Transverse colon (tissue), 4 donors: ENCODE results near the gene CDH13. TPM values are rescaled to one million over a fixed set of nuclear protein-coding genes. Genes with fewer than 3 reads are reported as not detected.

Experiments
- DNase-seq: peaks from one replicate; pipeline ENCODE4 v3.0.0-alpha.2; 2019
- H3K27ac ChIP-seq, 4 donors: fragments of 200-600 bp; sonication (generic); 2 replicates each; pipeline ENCODE4 v1.5.1; 2016 to 2018; ENCODE audit warnings: inconsistent platforms in 4 of 4
- H3K27me3 ChIP-seq: fragments of 200-600 bp; sonication (generic); 2 replicates; pipeline ENCODE4 v1.5.1; 2017; ENCODE audit warnings: inconsistent platforms
- H3K36me3 ChIP-seq, 4 donors: fragments of 200-600 bp; sonication (generic); 2 replicates each; pipeline ENCODE4 v1.5.1; 2017 to 2019; ENCODE audit warnings: inconsistent platforms in 4 of 4
- H3K4me1 ChIP-seq, 4 donors: fragments of 200-600 bp; sonication (generic); 2 replicates each; pipeline ENCODE4 v1.5.1; 2017 to 2020; ENCODE audit warnings: inconsistent platforms in 4 of 4
- H3K4me3 ChIP-seq, 4 donors: fragments of 200-600 bp; sonication (generic); 1 replicate in 1 of 4; 2 replicates in 3 of 4; pipeline versions ENCODE4 v1.5.1 to v1.6.1; 2017 to 2019; ENCODE audit warnings: inconsistent platforms in 4 of 4
- H3K9me3 ChIP-seq, 2 donors: fragments of 200-600 bp; sonication (generic); 2 replicates each; pipeline ENCODE4 v1.5.1; 2017 to 2019; ENCODE audit warnings: inconsistent platforms in 2 of 2
- EP300 ChIP-seq: sonication (generic); formaldehyde crosslinking; IDR thresholded peaks from one replicate; pipeline ENCODE4 v1.6.1; 2017; ENCODE audit warnings: antibody characterized with exemption, low read depth
- POLR2A ChIP-seq: fragments of 450-650 bp; IDR thresholded peaks from one replicate; pipeline ENCODE4 v1.6.1; 2016; ENCODE audit warnings: antibody characterized with exemption, mild to moderate bottlenecking, moderate library complexity
- POLR2AphosphoS5 ChIP-seq, 3 donors: sonication (generic); formaldehyde crosslinking; IDR thresholded peaks; one replicate each; pipeline ENCODE4 v1.6.1; 2016; ENCODE audit warnings: antibody characterized with exemption in 3 of 3
- WGBS, 2 donors: methylation state at CpG; one replicate each; pipeline ENCODE4 v1.1.5; 2018; ENCODE audit warnings: low coverage in 1 of 2; 5-methylcytosine and 5-hydroxymethylcytosine counted together
- in situ Hi-C, 4 donors: fragments of 200-750 bp; cut with MboI; loops; one replicate each; pipeline versions ENCODE4 v1.15.0 to v1.15.1; 2017; ENCODE audit warnings: low sequenced_read_pairs in 3 of 4, low pct_ligation_motif_present in 1 of 4, low pct_unique_long_range_greater_than_20kb in 1 of 4
- intact Hi-C: fragments of 100-400 bp; cut with DNase I; formaldehyde crosslinking; loops from one replicate; pipeline ENCODE4 v1.15.1; 2023; ENCODE audit warnings: low total_unique reads
- total RNA-seq, 4 donors: library from RNA; depleted of rRNA; stranded (reverse); fragments of >200 nt; gene quantifications; one replicate each; pipeline ENCODE4 v1.1.0, GENCODE V29; 2016
- TF ChIP-seq, protein P1 (sequence below), 5 experiments: fragments of 200-600 bp in 3 of 5; fragments of 450-650 bp in 2 of 5; sonication (generic) in 3 of 5; IDR thresholded peaks; 1 replicate in 2 of 5; 2 replicates in 3 of 5; pipeline ENCODE4 v1.5.1; 2016 to 2017; ENCODE audit warnings: antibody characterized with exemption in 5 of 5, inconsistent platforms in 3 of 5, mild to moderate bottlenecking in 2 of 5, moderate library complexity in 1 of 5

CDH13 gene
- total RNA-seq, 4 donors from 2014 or later: 3.8 to 28.1 (median 5.8) TPM

DNA sequence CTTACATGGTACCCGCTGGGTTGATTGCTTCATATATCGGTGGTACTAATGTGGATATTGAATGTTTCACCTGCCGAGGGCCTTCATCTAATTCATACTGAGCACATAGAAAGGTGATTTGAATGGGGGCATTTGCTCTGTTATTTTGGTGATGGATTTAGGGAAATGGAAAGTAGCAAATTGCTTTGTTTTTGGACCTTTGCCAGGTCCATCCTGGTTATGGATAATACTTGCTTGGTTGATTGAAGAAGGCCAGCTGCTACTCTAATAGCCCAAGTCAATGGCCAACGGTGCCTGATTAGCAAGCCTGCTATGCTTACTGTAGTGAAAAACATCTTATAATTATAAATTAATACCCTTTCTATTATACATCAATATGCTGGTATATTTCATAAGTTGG is 253.6 kb downstream of the CDH13 start:
- Histone ChIP-seq H3K36me3 (no peaks in the 10 kb centered on the region), H3K4me3 (no peak overlapping the region), H3K4me1 (no peaks in the 10 kb centered on the region), H3K9me3 (no peaks in the 10 kb centered on the region), H3K27ac (no peak overlapping the region), H3K27me3 (no peaks in the 10 kb centered on the region)
- WGBS, 2 donors: 87 to 89% methylated on average over 4 of the region's 4 CpGs
- TF ChIP-seq POLR2AphosphoS5 (IDR thresholded peaks at IDR 0.05) (no peak), EP300 (no peak), POLR2A (no peak)
- TF ChIP-seq, protein P1, sequence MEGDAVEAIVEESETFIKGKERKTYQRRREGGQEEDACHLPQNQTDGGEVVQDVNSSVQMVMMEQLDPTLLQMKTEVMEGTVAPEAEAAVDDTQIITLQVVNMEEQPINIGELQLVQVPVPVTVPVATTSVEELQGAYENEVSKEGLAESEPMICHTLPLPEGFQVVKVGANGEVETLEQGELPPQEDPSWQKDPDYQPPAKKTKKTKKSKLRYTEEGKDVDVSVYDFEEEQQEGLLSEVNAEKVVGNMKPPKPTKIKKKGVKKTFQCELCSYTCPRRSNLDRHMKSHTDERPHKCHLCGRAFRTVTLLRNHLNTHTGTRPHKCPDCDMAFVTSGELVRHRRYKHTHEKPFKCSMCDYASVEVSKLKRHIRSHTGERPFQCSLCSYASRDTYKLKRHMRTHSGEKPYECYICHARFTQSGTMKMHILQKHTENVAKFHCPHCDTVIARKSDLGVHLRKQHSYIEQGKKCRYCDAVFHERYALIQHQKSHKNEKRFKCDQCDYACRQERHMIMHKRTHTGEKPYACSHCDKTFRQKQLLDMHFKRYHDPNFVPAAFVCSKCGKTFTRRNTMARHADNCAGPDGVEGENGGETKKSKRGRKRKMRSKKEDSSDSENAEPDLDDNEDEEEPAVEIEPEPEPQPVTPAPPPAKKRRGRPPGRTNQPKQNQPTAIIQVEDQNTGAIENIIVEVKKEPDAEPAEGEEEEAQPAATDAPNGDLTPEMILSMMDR (IDR thresholded peaks at IDR 0.05): no peak
- in situ Hi-C loops: no loop called here
- intact Hi-C loops: no loop called here
- no peak for DNase-seq

DNA sequence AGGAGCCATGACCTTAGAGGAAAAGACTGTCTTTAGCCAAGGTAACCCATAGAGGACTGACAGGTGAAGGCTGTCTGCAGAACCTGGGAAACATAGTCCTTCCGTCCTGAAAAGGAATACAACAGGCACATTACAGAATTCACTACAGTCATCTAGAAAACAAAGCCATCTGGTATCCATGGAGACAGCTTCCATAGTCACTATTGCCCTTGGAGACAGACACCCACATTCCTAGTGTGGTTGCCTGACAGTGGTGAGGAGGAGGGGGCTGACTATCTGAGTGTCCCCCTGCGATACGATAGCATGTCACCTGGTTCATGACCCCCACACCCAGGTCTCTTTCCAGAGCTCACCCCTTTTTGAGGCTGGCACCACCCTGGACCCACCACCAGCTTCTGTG is 254.7 kb downstream of the CDH13 start:
- no peaks in the 10 kb centered on the region for H3K36me3 ChIP-seq
- in situ Hi-C loops (no loop called here), intact Hi-C loops (no loop called here)
- DNase-seq: no peak
- TF ChIP-seq EP300 (no peak), POLR2A (no peak), POLR2AphosphoS5 (IDR thresholded peaks at IDR 0.05) (no peak)
- TF ChIP-seq, protein P1 (IDR thresholded peaks at IDR 0.05): no peak
- no peak overlapping the region for H3K4me3 ChIP-seq
- H3K27me3 ChIP-seq: no peaks in the 10 kb centered on the region
- WGBS, 2 donors: 93% methylated on average over 3 of the region's 3 CpGs; no CpG with 5 or more reads in 1 of the 2 donors
- H3K27ac ChIP-seq: no peak overlapping the region
- no peaks in the 10 kb centered on the region for H3K4me1 ChIP-seq
- no peaks in the 10 kb centered on the region for H3K9me3 ChIP-seq

DNA sequence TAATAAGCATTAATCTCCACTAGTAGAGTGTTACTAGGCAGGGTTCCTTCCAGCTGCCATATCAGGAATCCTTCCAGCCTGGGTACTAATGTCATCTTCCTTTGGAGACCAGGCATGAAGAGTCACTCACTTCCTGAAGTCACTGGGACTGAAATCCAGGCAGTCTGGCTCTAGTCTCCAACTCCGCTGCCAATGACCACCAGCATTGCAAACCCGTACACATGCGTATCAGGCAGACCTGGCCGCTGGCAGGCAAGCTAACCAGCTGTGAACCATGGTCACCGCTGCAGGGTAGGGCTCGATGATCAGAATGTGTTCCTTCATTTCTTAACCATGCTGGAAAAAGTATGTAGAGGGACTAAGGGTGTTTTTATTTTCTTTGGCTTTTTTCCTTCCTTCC is 255.5 kb downstream of the CDH13 start:
- Histone ChIP-seq H3K9me3 (no peaks in the 10 kb centered on the region), H3K27me3 (no peaks in the 10 kb centered on the region), H3K4me3 (no peak overlapping the region), H3K36me3 (no peaks in the 10 kb centered on the region), H3K27ac (no peak overlapping the region), H3K4me1 (no peaks in the 10 kb centered on the region)
- no peak for DNase-seq
- in situ Hi-C loops: no loop called here
- intact Hi-C loops: no loop called here
- WGBS, 2 donors: 91 to 100% methylated on average over 2 to 6 of the region's 6 CpGs
- TF ChIP-seq, protein P1 (IDR thresholded peaks at IDR 0.05): no peak
- no peak for TF ChIP-seq POLR2A
- no peak for TF ChIP-seq POLR2AphosphoS5 (IDR thresholded peaks at IDR 0.05)
- TF ChIP-seq EP300: no peak

DNA sequence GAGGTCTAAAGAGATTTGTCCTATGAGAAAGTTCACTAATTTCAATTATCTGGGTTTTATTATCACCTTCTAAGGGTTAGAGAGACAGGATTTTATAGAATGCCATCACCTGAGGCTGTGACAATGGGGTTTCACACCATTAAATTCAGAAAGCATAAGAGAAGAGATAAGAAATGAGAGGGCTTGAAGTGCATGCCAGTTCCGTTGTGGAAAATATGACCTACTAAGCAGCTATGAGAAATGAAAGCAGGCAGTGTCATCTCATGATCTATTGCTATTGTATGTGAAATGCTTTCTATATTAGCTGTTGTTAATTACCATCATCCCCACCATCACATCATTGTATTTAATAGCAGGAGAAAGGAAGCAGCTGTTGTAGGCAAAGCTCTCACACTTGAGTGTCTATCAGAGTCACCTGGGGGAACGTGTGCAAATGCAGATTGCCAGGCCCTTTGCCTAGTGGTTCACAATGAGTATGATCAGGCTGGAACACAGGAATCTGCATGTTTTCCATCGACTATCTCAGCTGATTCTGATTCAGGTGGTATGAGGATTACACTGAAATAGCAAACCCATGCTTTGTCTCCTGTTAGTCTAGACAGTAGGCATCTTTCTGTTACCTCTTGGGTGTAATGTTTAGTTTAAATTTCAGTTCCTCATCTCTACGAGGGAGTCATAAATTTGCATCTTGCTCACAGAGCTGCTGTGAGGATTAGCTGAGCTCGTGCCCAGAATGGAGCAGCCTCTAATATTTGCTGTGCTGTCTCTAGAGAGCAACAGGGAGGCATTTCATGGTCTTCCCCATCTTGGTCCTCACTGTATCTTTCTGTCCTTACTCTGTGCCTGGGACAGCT is 256.4 kb downstream of the CDH13 start:
- H3K9me3 ChIP-seq: no peaks in the 10 kb centered on the region
- no peaks in the 10 kb centered on the region for H3K27me3 ChIP-seq
- no peak for DNase-seq
- intact Hi-C loops: no loop called here
- H3K4me3 ChIP-seq: no peak overlapping the region
- no peak overlapping the region for H3K27ac ChIP-seq
- 36 to 46% methylated on average over 4 to 5 of the region's 5 CpGs for WGBS, 2 donors
- in situ Hi-C loops: no loop called here
- peaks cover 0 to under 1% (median 0%) of the 10 kb centered on the region in 4 donors for H3K4me1 ChIP-seq
- no peak for TF ChIP-seq EP300
- no peak for TF ChIP-seq POLR2A
- TF ChIP-seq POLR2AphosphoS5 (IDR thresholded peaks at IDR 0.05): no peak
- TF ChIP-seq, protein P1 (IDR thresholded peaks at IDR 0.05): no peak
- no peaks in the 10 kb centered on the region for H3K36me3 ChIP-seq
